Measurements from ENCODE around the gene CACNA1F.

DNA sequence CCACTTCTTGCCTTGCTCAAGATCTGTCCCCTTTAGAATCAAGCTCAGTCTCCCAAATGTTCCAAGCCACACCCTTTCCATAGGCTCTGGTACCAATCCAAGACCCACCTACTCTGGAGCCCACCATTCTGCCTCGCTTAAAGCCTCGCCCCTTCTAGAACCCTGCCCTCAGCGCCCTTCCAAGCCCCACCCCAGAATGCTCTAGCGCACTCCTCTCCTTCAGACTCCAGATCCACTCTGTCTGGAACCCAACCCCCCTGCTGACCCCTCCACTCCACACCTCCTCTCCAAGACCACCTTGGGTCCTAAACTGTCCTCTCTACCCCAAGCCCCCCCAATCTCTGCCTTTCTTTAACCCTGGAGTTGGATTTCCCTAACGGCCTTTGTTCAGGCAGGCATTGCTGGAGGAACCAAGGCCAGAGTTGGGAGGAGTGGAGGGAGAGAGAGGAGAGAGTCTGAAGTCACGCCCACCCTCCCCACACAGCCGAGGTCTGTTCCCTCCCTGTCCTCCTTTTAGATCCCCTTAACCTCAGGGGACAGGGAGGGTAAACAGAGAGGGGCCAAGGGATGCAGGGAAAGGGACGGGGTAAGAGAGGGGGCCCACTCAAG, 44.6 kb downstream of the CACNA1F start:
- no peak for TF ChIP-seq ZNF8 (CRISPR knock-in tag; IDR thresholded peaks at IDR 0.05)
- no peak for TF ChIP-seq TOX (CRISPR knock-in tag; IDR thresholded peaks at IDR 0.05; ENCODE audit: borderline replicate concordance)
- TF ChIP-seq ISL1 (CRISPR knock-in tag; IDR thresholded peaks at IDR 0.05): no peak
- no peak for TF ChIP-seq ARNTL (CRISPR knock-in tag; IDR thresholded peaks at IDR 0.05; ENCODE audit: borderline replicate concordance, low read depth)
- TF ChIP-seq RARB (CRISPR knock-in tag; IDR thresholded peaks at IDR 0.05): no peak
- TF ChIP-seq, protein P1, sequence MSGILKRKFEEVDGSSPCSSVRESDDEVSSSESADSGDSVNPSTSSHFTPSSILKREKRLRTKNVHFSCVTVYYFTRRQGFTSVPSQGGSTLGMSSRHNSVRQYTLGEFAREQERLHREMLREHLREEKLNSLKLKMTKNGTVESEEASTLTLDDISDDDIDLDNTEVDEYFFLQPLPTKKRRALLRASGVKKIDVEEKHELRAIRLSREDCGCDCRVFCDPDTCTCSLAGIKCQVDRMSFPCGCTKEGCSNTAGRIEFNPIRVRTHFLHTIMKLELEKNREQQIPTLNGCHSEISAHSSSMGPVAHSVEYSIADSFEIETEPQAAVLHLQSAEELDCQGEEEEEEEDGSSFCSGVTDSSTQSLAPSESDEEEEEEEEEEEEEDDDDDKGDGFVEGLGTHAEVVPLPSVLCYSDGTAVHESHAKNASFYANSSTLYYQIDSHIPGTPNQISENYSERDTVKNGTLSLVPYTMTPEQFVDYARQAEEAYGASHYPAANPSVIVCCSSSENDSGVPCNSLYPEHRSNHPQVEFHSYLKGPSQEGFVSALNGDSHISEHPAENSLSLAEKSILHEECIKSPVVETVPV (CRISPR knock-in tag; IDR thresholded peaks at IDR 0.05): no peak
- TF ChIP-seq GLIS3 (CRISPR knock-in tag; IDR thresholded peaks at IDR 0.05): no peak
- no peak for TF ChIP-seq ZNF565 (CRISPR knock-in tag; conservative IDR thresholded peaks at IDR 0.05; ENCODE audit: low read depth)
- no peak for TF ChIP-seq TCF4 (CRISPR knock-in tag; IDR thresholded peaks at IDR 0.05; ENCODE audit: borderline replicate concordance)
- no peak for TF ChIP-seq BACH2 (CRISPR knock-in tag; IDR thresholded peaks at IDR 0.05; ENCODE audit: borderline replicate concordance)
- TF ChIP-seq ZFP3 (CRISPR knock-in tag; IDR thresholded peaks at IDR 0.05): no peak
- TF ChIP-seq, protein P2, sequence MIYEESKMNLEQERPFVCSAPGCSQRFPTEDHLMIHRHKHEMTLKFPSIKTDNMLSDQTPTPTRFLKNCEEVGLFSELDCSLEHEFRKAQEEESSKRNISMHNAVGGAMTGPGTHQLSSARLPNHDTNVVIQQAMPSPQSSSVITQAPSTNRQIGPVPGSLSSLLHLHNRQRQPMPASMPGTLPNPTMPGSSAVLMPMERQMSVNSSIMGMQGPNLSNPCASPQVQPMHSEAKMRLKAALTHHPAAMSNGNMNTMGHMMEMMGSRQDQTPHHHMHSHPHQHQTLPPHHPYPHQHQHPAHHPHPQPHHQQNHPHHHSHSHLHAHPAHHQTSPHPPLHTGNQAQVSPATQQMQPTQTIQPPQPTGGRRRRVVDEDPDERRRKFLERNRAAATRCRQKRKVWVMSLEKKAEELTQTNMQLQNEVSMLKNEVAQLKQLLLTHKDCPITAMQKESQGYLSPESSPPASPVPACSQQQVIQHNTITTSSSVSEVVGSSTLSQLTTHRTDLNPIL (CRISPR knock-in tag; IDR thresholded peaks at IDR 0.05; ENCODE audit: low read depth): no peak
- TF ChIP-seq, protein P3, sequence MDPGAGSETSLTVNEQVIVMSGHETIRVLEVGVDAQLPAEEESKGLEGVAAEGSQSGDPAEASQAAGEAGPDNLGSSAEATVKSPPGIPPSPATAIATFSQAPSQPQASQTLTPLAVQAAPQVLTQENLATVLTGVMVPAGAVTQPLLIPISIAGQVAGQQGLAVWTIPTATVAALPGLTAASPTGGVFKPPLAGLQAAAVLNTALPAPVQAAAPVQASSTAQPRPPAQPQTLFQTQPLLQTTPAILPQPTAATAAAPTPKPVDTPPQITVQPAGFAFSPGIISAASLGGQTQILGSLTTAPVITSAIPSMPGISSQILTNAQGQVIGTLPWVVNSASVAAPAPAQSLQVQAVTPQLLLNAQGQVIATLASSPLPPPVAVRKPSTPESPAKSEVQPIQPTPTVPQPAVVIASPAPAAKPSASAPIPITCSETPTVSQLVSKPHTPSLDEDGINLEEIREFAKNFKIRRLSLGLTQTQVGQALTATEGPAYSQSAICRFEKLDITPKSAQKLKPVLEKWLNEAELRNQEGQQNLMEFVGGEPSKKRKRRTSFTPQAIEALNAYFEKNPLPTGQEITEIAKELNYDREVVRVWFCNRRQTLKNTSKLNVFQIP (CRISPR knock-in tag; IDR thresholded peaks at IDR 0.05; ENCODE audit: borderline replicate concordance, low read depth): no peak
- no peak for TF ChIP-seq ZFP30 (CRISPR knock-in tag; IDR thresholded peaks at IDR 0.05)

Measured in SK-N-SH treated with all-trans-retinoic acid at 6 μM for 48 hours (cell line).